GM18867 (cell line): ENCODE results near the gene PGP.
"Not testable (repeated sequence)": the region's sequence is repeated elsewhere in the genome, so short reads cannot be mapped to it uniquely, and the experiment has no call there.

Source experiments
- ATAC-seq: cut with Tn5 transposase; IDR thresholded peaks from one replicate; pipeline ENCODE4 v1.9.1; 2021; ENCODE audit warnings: mild to moderate bottlenecking, moderate library complexity; ENCODE audit not compliant: unreplicated experiment

Gene PGP

GRCh38 chr16:2223221-2223941, 8.7 kb upstream of the PGP start, which contains the start of gene E4F1:
TSS of gene E4F1 (plus strand) at chr16:2223591. CDS start at chr16:2223614, 23 bp downstream.
- peak; percentile 89 for ATAC-seq

GRCh38 chr16:2216330-2216729, 1.7 kb upstream of the PGP start:
- ATAC-seq, result no peak

- peak; percentile 10 for ATAC-seq
These were observed 572 bp downstream of the PGP start for GRCh38 chr16:2213817-2214718.

- ATAC-seq, result no peak
These were observed 2.0 kb downstream of the PGP start for GRCh38 chr16:2212362-2213324.

GRCh38 chr16:2211923-2212347, 2.7 kb downstream of the PGP start:
- ATAC-seq, result no peak

GRCh38 chr16:2210386-2211365, 4.0 kb downstream of the PGP start, which contains the start of gene BRICD5:
TSS of gene BRICD5 (minus strand) at chr16:2210863. CDS start at chr16:2210833, 30 bp downstream.
- ATAC-seq, result no peak

- ATAC-seq, result no peak
These were observed 4.7 kb downstream of the PGP start for GRCh38 chr16:2210009-2210332.

- no peak for ATAC-seq
These were observed 5.2 kb downstream of the PGP start for GRCh38 chr16:2209258-2210008.

GRCh38 chr16:2208772-2209171, 5.9 kb downstream of the PGP start:
- ATAC-seq, result no peak

- no peak for ATAC-seq
These were observed 6.3 kb downstream of the PGP start for GRCh38 chr16:2208308-2208707.

GRCh38 chr16:2207872-2208271, 6.8 kb downstream of the PGP start:
- no peak for ATAC-seq

GRCh38 chr16:2206780-2207433, 7.7 kb downstream of the PGP start:
- no peak for ATAC-seq

GRCh38 chr16:2206420-2206779, 8.2 kb downstream of the PGP start:
- ATAC-seq, result no peak

GRCh38 chr16:2205967-2206313, 8.7 kb downstream of the PGP start:
- ATAC-seq, result peak; percentile 10

GRCh38 chr16:2205104-2205966, 9.3 kb downstream of the PGP start, which contains the start of gene MLST8:
TSS of gene MLST8 (plus strand) at chr16:2205454. CDS start at chr16:2206086, 632 bp downstream.
- peak; percentile 81 for ATAC-seq

GRCh38 chr16:2204416-2205103, 10.1 kb downstream of the PGP start:
- ATAC-seq, result no peak

GRCh38 chr16:2203119-2203688, 11.4 kb downstream of the PGP start:
- ATAC-seq, result not testable (repeated sequence)
